HG02763 (cell line): ENCODE data around the gene KDM6B.
A peak's percentile ranks its signal among the peaks of the same experiment; 100 is the strongest.
"Not testable (repeated sequence)": the region's sequence is repeated elsewhere in the genome, so short reads cannot be mapped to it uniquely, and the experiment has no call there.

Experiments
- ATAC-seq: cut with Tn5 transposase; IDR thresholded peaks from one replicate; pipeline ENCODE4 v1.9.1; 2021; ENCODE audit warnings: mild to moderate bottlenecking, moderate library complexity; ENCODE audit not compliant: unreplicated experiment

KDM6B gene

DNA sequence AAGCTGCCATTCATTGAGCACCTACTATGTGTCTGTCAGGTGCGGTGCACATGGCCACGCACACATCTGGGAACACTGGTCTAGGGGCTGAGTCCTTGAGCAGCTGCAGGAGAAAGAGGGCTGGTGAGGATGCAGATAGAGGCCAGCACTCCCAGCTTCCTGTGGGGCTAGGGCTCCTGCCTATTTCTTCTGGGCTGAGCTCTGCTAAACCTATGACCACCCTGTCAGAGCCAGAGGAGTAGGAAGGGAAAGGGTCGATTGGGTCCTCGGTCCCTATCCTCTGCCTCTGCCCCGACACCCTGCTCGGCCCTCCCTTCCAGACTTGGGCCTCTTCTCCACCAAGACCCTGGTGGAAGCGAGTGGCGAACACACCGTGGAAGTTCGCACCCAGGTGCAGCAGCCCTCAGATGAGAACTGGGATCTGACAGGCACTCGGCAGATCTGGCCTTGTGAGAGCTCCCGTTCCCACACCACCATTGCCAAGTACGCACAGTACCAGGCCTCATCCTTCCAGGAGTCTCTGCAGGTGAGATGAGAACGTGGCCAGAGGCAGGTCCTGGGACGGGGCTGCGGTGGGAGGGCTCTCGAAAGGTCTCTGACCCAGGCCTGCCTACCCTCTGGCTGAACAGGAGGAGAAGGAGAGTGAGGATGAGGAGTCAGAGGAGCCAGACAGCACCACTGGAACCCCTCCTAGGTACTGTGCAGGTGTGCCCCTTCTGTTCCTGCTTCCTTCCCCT lies 16.9 kb downstream of the KDM6B start:
- ATAC-seq = no peak

DNA sequence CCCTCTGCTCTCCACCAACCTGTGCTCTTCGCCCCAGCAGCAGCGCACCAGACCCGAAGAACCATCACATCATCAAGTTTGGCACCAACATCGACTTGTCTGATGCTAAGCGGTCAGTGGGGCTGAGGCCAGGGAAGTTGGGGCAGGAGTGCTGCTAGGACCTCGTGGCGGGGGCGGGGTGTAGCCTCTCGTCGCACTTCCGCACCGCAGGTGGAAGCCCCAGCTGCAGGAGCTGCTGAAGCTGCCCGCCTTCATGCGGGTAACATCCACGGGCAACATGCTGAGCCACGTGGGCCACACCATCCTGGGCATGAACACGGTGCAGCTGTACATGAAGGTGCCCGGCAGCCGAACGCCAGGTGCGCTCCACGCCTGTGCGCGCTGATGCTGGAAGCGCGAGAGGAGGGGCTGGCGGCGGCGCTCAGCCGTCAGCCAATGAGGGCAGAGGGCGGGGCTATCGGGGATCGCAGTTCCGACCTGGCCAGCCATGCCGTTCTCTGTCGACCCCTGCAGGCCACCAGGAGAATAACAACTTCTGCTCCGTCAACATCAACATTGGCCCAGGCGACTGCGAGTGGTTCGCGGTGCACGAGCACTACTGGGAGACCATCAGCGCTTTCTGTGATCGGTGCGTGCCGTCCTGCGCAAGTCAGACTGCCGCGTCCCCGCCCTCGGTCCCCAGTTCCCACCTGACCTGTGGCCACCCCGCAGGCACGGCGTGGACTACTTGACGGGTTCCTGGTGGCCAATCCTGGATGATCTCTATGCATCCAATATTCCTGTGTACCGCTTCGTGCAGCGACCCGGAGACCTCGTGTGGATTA lies 17.6 kb downstream of the KDM6B start:
- peak; percentile 73 for ATAC-seq

DNA sequence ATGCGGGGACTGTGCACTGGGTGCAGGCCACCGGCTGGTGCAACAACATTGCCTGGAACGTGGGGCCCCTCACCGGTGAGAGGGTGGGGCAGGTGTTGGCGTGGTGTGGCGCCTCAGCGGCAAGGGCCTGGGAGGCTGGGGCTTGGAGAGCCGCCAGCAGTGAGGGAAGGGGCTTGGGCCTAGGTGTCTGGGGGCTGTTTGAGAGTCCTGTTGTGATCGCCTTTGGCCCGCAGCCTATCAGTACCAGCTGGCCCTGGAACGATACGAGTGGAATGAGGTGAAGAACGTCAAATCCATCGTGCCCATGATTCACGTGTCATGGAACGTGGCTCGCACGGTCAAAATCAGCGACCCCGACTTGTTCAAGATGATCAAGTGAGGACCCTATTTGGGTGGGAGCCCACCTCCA lies 18.2 kb downstream of the KDM6B start:
- ATAC-seq = no peak

DNA sequence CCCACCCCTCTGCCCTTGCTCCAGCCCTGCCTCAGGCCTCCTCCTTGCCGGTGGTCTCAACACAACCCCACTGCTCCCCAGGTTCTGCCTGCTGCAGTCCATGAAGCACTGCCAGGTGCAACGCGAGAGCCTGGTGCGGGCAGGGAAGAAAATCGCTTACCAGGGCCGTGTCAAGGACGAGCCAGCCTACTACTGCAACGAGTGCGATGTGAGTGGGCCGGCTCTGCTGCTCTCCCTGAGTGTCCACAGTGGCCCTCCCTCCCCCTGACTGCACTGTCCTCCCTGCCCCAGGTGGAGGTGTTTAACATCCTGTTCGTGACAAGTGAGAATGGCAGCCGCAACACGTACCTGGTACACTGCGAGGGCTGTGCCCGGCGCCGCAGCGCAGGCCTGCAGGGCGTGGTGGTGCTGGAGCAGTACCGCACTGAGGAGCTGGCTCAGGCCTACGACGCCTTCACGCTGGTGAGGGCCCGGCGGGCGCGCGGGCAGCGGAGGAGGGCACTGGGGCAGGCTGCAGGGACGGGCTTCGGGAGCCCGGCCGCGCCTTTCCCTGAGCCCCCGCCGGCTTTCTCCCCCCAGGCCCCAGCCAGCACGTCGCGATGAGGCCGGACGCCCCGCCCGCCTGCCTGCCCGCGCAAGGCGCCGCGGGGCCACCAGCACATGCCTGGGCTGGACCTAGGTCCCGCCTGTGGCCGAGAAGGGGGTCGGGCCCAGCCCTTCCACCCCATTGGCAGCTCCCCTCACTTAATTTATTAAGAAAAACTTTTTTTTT lies 19.1 kb downstream of the KDM6B start:
- ATAC-seq = no peak

DNA sequence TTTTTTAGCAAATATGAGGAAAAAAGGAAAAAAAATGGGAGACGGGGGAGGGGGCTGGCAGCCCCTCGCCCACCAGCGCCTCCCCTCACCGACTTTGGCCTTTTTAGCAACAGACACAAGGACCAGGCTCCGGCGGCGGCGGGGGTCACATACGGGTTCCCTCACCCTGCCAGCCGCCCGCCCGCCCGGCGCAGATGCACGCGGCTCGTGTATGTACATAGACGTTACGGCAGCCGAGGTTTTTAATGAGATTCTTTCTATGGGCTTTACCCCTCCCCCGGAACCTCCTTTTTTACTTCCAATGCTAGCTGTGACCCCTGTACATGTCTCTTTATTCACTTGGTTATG lies 19.6 kb downstream of the KDM6B start:
- no peak for ATAC-seq

DNA sequence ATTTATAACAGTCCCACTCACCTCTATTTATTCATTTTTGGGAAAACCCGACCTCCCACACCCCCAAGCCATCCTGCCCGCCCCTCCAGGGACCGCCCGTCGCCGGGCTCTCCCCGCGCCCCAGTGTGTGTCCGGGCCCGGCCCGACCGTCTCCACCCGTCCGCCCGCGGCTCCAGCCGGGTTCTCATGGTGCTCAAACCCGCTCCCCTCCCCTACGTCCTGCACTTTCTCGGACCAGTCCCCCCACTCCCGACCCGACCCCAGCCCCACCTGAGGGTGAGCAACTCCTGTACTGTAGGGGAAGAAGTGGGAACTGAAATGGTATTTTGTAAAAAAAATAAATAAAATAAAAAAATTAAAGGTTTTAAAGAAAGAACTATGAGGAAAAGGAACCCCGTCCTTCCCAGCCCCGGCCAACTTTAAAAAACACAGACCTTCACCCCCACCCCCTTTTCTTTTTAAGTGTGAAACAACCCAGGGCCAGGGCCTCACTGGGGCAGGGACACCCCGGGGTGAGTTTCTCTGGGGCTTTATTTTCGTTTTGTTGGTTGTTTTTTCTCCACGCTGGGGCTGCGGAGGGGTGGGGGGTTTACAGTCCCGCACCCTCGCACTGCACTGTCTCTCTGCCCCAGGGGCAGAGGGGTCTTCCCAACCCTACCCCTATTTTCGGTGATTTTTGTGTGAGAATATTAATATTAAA lies 20.2 kb downstream of the KDM6B start:
- no peak for ATAC-seq

DNA sequence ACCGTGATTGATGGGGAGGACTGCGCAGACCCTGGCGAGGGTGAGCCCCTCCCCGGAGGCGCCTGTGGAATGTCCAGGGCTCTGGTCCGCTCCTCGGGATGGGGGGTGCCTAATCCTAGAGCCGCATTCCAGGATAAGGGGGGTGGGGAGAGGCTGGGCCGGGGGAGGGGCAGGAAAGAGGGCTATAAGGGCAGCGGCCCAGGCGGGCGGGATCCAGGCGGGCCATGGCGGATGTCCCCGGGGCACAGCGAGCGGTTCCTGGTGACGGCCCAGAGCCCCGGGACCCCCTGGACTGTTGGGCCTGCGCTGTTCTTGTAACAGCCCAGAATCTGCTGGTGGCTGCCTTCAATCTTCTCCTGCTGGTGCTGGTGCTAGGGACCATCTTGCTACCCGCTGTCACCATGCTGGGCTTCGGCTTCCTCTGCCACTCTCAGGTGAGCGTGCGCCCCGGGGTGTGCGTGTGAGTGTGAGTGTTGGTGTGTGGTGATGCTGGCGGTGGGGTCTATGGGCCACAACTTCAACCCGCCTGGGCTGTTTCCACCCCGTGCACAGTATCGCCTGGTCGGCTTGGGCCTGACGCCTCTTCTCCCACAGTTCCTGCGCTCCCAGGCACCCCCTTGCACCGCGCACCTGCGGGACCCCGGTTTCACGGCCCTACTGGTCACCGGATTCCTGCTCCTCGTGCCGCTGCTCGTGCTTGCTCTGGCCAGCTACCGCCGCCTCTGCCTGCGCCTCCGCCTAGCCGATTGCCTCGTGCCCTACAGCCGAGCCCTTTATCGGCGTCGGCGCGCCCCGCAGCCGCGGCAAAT lies 21.0 kb downstream of the KDM6B start, which contains the start of gene TMEM88:
Gene TMEM88 (plus strand): TSS at position 216 of the 809 bp plus-strand sequence. CDS start 9 bp downstream, at position 225.
- no peak for ATAC-seq

DNA sequence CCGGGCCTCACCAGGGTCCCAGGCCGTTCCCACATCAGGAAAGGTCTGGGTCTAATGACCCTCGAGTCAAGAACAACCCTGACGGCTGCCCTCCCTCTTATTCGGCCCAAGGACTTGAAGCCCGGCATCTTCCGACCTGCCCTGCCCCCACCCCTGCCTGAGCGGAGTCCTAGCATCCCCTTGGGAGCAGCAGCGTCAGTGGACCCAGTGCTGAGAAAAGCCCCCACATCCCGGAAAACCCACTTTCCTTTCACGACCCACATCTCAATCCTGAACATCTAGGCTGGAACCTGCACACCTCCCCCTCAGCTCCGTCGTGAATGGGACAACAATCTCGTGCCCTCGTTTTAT lies 21.6 kb downstream of the KDM6B start:
- no peak for ATAC-seq

DNA sequence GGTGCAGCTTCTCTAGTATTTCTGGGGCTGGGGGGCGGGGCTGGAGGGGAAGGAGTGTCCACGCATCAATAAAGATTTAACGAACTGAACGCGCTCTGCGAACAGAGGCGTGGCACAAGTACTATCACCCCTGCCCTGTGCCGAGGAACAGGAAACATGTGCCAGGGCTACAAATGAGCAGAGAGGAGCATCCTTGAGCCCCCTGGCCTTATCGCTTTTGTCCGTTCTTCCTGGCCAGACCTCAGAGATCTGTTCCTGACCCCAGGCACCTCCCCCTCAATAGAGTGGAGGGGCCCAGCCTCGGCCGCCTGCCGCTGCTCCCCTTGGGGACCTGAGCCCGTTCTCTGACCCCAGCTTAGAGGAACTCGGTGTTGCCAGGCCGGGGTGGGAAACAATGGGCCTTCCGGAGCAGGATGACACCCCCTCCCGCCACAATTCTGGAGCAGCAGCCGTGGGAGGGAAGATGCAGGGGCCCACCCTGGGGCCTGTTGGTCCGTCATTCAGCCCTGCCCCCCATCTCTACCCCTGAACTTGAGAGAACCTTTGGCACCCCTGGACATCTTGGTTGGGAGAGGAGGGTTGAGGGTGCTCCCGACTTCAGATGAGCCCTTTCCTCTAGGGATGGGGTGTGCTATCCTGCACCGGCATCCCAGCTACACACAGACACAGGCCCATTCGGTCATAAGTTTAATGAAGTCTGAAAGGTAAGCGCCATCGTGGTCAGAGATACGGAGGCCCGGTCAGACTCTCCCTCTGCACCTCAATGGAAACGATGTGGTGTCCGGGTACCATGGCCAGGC lies 22.2 kb downstream of the KDM6B start:
- no peak for ATAC-seq

DNA sequence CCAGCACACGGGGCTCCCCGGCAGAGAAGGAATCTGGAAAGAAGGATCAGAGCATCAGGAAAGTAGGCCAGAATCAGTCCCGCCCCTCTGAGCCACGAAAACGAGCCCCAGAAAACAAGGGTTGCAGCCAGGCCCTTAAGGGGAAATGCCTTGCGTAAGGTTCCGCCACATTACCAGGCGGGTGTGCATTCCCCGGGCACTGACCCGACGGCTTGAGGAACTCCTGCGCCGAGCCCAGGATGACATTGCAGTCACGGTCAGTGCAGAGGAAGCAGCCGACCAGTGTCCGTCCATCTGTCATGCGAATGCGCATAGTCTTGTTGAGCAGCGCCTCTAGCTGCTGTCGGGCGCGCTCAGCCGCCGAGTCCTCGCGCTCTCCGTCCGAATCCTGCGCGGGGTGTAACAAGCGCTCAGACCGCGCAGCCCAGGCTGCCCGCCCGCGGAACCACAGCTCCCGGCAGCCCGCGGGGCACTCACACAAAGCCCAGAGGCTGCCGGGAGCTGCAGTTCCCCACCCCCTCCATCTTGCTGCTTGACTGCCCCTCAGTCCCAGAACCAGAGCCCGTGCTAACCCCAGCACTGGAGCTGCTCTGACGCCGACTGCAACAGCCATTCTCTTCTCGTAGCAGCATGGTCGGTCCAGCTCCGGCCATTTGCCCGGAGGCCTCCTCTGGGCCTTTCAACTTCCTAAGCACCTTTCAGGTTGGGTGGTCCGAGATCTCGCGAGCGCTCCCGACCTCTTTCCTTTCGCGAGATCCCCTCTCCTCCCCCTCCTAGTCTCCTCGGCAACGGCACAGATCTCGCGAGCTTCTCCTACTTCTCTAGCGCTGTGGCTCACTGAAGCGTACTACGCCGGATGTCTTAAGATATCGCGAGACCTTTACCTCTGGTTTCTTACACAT lies 23.0 kb downstream of the KDM6B start, which contains the start of gene NAA38:
Gene NAA38 (minus strand): TSS at position 749 of the 902 bp plus-strand sequence. CDS start 96 bp downstream, at position 653.
- peak; percentile 73 for ATAC-seq

DNA sequence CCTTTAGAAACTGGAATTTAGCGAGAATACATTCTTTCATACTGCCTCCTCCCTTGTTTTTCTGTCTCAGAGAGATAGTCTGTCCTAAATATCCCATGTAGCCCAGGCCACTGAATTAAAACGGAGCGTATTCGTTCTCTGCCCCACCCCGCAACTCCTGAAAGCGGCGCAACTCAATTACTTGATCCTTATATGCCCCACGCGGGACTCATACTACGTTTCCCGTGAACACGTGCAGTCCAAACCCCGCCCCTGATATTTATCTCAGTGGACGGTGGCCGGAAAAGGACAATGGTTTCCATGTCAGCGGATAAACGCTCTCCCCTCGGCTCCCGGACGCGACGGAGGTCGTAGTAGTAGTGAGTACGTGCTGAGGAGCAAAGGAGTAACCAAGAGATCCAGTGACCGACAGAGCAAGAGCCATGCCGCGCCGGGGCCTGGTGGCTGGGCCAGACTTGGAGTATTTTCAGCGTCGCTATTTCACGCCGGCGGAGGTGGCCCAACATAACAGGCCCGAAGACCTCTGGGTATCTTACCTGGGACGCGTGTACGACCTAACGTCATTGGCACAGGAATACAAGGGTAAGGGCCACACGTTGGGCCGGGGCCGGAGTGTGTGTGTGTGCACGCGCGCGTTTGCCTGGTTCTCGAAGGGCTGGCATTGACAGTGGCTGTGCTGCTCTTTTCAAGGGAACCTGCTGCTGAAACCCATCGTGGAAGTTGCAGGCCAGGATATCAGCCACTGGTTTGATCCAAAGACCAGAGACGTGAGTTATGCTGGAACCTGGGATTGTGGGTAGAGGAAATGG lies 23.9 kb downstream of the KDM6B start, which contains the start of gene CYB5D1:
Gene CYB5D1 (plus strand): TSS at position 291 of the 809 bp plus-strand sequence. CDS start 132 bp downstream, at position 423.
- peak; percentile 33 for ATAC-seq

DNA sequence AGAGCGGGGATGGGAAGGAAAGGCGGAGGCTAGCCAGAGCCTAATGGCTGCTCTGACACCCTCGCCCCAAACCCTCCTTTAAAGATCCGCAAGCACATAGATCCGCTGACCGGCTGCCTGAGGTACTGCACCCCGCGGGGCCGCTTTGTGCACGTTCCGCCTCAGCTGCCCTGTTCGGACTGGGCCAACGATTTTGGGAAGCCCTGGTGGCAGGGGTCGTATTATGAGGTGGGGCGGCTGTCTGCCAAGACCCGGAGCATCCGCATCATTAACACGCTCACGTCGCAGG lies 24.4 kb downstream of the KDM6B start:
- ATAC-seq = no peak

DNA sequence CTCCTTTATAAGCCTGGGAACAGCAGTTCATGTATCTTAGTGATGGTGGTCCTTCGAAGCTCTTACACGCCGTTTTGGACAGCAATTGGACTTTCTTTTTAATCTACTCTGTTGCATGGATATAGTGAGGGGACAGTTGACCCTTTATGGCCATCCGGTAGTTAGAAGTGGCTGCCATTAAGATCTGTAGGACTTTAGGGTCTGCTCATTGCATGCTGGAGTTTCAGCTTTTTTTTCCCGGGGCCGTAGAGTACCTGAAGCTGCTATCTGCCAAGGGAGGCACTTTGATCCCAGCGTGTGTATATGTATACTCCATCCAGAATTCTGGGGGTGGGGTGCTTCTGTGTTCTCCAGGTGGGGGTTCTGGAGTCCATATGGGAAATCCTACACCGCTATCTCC lies 25.0 kb downstream of the KDM6B start:
- no peak for ATAC-seq

DNA sequence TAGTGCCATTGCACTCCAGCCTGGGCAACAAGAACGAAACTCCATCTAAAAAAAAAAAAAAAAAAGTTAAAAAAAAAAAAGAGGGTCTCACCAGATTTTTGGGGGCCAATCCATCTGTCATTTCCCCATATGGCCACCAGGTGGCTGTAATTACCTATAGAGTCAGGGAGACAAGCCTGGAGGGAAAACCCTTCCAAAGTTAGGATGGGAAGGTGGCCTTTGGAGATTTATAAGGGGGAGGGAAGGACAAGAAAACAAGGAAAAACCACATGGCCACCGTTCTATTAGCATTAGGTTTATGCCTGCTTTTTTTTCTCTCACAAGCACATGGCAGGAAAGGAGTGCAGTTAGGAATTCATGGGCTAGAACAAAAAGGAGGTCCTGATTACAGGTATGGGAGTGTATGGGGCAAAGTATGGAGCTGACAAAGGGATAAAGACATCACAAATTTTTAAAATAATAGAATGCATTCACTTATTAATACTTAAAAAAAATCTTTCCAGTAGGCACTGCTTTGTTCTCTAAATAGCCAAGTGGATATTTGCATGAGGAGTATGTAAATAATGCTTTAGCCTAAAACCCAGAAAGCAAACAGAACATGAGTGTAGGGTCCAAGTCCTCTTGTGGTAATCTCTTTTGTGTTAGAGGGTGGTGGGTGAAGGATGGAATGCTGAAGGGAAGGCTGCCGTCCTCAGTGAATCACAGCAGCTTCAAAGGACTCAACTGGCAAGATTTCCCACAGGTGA lies 28.8 kb downstream of the KDM6B start:
- no peak for ATAC-seq

DNA sequence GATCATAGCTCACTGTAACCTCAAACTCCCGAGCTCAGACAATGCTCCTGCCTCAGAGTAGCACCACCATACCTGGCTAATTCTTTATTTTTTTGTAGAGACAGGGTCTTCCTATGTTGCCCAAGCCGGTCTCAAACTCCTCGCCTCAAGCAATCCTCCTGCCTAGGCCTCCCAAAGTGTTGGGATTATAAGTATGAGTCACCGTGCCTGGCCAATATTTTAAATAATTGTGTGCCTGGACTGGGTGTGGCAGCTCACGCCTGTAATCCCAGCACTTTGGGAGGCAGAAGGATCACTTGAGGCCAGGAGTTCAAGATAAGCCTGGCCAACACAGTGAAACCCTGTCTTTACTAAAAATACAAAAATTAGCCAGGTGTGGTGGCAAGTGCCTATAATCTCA lies 30.4 kb downstream of the KDM6B start:
- not testable (repeated sequence) for ATAC-seq

DNA sequence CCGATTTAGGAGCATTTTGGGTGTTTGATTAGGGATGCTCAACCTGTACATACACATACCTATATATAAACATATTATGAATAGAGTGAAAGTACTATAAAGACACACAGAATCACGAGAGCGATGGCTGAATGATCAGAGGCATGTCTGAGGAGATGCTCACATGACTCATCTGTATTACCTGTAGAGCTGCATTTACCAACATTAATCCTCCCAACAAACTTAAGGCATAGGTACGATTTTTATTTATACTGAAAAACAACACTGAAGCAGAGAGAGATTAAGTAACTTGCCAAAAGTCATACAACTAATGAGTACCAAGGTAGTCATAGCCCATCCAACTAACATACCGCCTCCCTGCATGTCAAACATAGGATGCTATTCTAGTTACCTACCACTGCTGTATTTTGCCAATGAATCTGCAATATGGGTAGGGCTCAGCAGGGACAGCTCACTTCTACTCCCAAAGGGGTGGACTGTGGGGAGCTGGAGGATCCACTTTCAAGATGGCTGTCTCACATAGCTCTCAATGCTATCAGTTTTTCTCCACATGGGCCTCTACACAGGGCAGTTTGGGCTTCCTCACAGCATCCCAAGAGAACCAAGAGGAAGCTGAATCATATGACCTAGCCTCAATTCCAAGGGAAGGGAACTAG lies 31.1 kb downstream of the KDM6B start:
- ATAC-seq = no peak
